Panc1 (cell line): ENCODE data around the gene KRT86. TPM values are rescaled to one million over a fixed set of nuclear protein-coding genes. Genes with fewer than 3 reads are reported as not detected.

Experiments used
- ATAC-seq: fragments of 200-7000 bp; cut with Tn5 transposase; 2 replicates; pipeline ENCODE4 v1.9.1; 2020; ENCODE audit warnings: mild to moderate bottlenecking, moderate library complexity
- BruUV-seq: library from RNA; stranded (reverse); fragments of 400-500 nt; replicated peaks from 2 replicates; lab custom pipeline; 2021; lab: Mats Ljungman, UMichigan
- CTCF ChIA-PET: fragments of 300-600 bp; sonication (Branson Sonifier 250); formaldehyde crosslinking; loops from one replicate; lab custom pipeline; 2022; ENCODE audit warnings: antibody characterized with exemption; lab: Charles Lee
- POLR2A ChIA-PET: fragments of 300-600 bp; sonication (Branson Sonifier 250); formaldehyde crosslinking; loops from one replicate; lab custom pipeline; 2022; ENCODE audit warnings: antibody characterized with exemption; lab: Charles Lee
- DNase-seq: peaks from one replicate; pipeline ENCODE4 v3.0.0-alpha.2; 2010; ENCODE audit warnings: low read depth, low spot score
- H3K27ac ChIP-seq: 2 replicates; pipeline ENCODE4 v1.5.1; 2011; ENCODE audit warnings: mild to moderate bottlenecking, low read length, inconsistent platforms
- H3K27me3 ChIP-seq: fragments of 200-500 bp; sonication (Bioruptor generic); 2 replicates; pipeline ENCODE4 v1.6.0; 2014; ENCODE audit warnings: low read length, inconsistent platforms; ENCODE audit not compliant: control insufficient read depth, insufficient read depth
- H3K36me3 ChIP-seq: fragments of 200-500 bp; sonication (Bioruptor generic); 2 replicates; pipeline ENCODE4 v1.5.1; 2014; ENCODE audit warnings: inconsistent platforms, mild to moderate bottlenecking, low read length, moderate library complexity; ENCODE audit not compliant: control insufficient read depth, insufficient read depth
- H3K4me1 ChIP-seq: 2 replicates; pipeline ENCODE4 v1.5.1; 2011; ENCODE audit warnings: inconsistent platforms, mild to moderate bottlenecking, low read length, moderate library complexity; ENCODE audit not compliant: control insufficient read depth, insufficient read depth
- H3K4me3 ChIP-seq, 2 experiments: 2 replicates each; pipeline ENCODE4 v1.5.1; 2011 to 2012; ENCODE audit warnings: low read depth in 2 of 2, low read length in 2 of 2, mild to moderate bottlenecking in 2 of 2, inconsistent platforms in 1 of 2, moderate library complexity in 1 of 2
- H3K9me3 ChIP-seq: fragments of 200-500 bp; sonication (Bioruptor generic); 2 replicates; pipeline ENCODE4 v1.5.1; 2014; ENCODE audit warnings: low read depth, mild to moderate bottlenecking, inconsistent platforms, low read length, moderate library complexity; ENCODE audit not compliant: control insufficient read depth, insufficient read depth
- CTCF ChIP-seq: fragments of 450-650 bp; IDR thresholded peaks from 2 replicates; pipeline ENCODE4 v1.5.1; 2017; ENCODE audit warnings: mild to moderate bottlenecking
- POLR2AphosphoS5 ChIP-seq: IDR thresholded peaks from 2 replicates; pipeline ENCODE4 v1.6.1; 2012; ENCODE audit warnings: mild to moderate bottlenecking, low read depth, low read length, moderate library complexity
- SIN3A ChIP-seq: IDR thresholded peaks from 2 replicates; pipeline ENCODE4 v1.6.1; 2012; ENCODE audit warnings: low read depth, mild to moderate bottlenecking, low read length, moderate library complexity, borderline replicate concordance; ENCODE audit not compliant: insufficient read depth
- TCF7L2 ChIP-seq: IDR thresholded peaks from 2 replicates; pipeline ENCODE4 v1.6.1; 2011; ENCODE audit warnings: mild to moderate bottlenecking, low read depth, low read length, inconsistent platforms
- in situ Hi-C: cut with HindIII; loops from 2 replicates; pipeline ENCODE4 v1.10.0; 2016; ENCODE audit warnings: low sequenced_read_pairs, low pct_unique_long_range_greater_than_20kb
- intact Hi-C: fragments of 100-400 bp; cut with micrococcal nuclease; formaldehyde crosslinking; loops from one replicate; pipeline ENCODE4 v1.10.0; 2022; ENCODE audit not compliant: unreplicated experiment
- total RNA-seq: library from RNA; stranded (reverse); gene quantifications from one replicate; pipeline ENCODE4 v1.2.1, GENCODE V29; 2021; ENCODE audit not compliant: unreplicated experiment
- TF ChIP-seq, protein P1 (sequence below), 2 experiments: IDR thresholded peaks; 2 replicates each; pipeline ENCODE4 v1.6.1; 2011 to 2012; ENCODE audit warnings: low read depth in 2 of 2, control low read depth in 1 of 2, low read length in 1 of 2, mild to moderate bottlenecking in 1 of 2, moderate library complexity in 1 of 2; ENCODE audit not compliant: insufficient read depth in 1 of 2

KRT86 gene
- total RNA-seq, 1 experiment from 2014 or later = 1.1 TPM

DNA sequence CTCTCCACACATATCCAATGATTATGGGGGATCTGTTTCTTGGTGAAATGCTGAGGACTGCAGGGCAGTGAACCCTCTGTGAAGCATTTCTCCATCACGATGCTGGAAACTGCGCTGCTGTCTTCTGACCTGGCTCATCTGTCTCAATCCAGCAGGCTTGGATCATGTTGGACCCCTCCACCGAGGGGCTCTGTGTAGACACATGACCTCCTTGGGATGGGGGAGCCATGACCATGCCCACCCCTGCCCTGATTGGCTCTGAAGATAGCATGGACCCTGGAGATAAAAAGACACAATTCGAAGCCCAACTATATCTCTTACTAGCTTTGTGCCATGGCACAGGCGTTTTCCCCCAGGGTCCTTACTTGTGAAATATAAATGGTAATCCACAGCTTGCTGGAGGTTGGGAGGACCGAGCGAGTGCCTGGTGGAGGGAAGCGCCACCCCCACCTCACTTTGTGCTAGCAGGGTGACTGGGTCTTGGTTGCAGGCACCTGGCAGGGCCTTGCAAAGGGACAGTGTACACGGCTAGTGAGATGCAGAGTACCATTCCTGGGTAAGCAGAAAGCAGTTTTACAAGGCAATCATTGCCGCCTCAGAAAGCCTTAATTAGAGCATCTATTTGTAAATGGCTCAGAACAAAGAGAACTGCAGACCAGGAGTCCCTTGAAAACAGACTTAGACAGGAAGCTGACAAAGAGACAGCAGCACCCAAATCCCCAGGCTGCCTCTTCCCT is 49.1 kb downstream of the KRT86 start:
- no peak for DNase-seq
- intact Hi-C loops (no loop called here), in situ Hi-C loops (no loop called here)
- TF ChIP-seq CTCF (no peak), SIN3A (no peak), POLR2AphosphoS5 (no peak), TCF7L2 (no peak)
- TF ChIP-seq, protein P1, sequence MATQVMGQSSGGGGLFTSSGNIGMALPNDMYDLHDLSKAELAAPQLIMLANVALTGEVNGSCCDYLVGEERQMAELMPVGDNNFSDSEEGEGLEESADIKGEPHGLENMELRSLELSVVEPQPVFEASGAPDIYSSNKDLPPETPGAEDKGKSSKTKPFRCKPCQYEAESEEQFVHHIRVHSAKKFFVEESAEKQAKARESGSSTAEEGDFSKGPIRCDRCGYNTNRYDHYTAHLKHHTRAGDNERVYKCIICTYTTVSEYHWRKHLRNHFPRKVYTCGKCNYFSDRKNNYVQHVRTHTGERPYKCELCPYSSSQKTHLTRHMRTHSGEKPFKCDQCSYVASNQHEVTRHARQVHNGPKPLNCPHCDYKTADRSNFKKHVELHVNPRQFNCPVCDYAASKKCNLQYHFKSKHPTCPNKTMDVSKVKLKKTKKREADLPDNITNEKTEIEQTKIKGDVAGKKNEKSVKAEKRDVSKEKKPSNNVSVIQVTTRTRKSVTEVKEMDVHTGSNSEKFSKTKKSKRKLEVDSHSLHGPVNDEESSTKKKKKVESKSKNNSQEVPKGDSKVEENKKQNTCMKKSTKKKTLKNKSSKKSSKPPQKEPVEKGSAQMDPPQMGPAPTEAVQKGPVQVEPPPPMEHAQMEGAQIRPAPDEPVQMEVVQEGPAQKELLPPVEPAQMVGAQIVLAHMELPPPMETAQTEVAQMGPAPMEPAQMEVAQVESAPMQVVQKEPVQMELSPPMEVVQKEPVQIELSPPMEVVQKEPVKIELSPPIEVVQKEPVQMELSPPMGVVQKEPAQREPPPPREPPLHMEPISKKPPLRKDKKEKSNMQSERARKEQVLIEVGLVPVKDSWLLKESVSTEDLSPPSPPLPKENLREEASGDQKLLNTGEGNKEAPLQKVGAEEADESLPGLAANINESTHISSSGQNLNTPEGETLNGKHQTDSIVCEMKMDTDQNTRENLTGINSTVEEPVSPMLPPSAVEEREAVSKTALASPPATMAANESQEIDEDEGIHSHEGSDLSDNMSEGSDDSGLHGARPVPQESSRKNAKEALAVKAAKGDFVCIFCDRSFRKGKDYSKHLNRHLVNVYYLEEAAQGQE (IDR thresholded peaks at IDR 0.05; ENCODE audit: insufficient read depth in 1 of 2, low read depth in 2 of 2, low read length in 1 of 2) = no peak
- H3K36me3 ChIP-seq = no peaks in the 10 kb centered on the region
- CTCF ChIA-PET = no interaction called here
- no TSS peak for BruUV-seq
- no peaks in the 10 kb centered on the region for H3K9me3 ChIP-seq
- POLR2A ChIA-PET = no interaction called here
- peaks cover 7% of the 10 kb centered on the region for H3K4me1 ChIP-seq
- no peak for ATAC-seq
- H3K4me3 ChIP-seq = no peak overlapping the region
- no peak overlapping the region for H3K27ac ChIP-seq
- no peaks in the 10 kb centered on the region for H3K27me3 ChIP-seq

DNA sequence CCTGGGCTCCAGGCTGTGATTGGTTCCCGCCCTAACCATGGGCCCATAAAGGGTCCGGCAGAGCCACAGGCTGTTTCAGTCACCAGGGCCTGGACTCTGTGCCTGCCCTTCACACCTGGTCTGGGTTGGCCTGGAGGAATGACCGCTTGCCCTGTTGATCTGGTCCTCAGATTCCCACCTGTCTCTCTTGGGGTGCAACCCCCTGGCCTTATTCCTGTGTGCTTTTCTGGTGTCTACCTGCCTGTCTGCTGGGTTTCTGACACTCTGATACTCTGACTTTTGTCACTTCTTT is 49.7 kb downstream of the KRT86 start:
- ChIA-PET POLR2A (no interaction called here), CTCF (no interaction called here)
- Histone ChIP-seq H3K36me3 (no peaks in the 10 kb centered on the region), H3K4me3 (no peak overlapping the region), H3K9me3 (no peaks in the 10 kb centered on the region), H3K27me3 (no peaks in the 10 kb centered on the region), H3K4me1 (peaks cover 7% of the 10 kb centered on the region), H3K27ac (no peak overlapping the region)
- no peak for ATAC-seq
- in situ Hi-C loops (no loop called here), intact Hi-C loops (no loop called here)
- no peak for DNase-seq
- BruUV-seq = no TSS peak
- TF ChIP-seq, protein P1 (IDR thresholded peaks at IDR 0.05; ENCODE audit: insufficient read depth in 1 of 2, low read depth in 2 of 2, low read length in 1 of 2) = no peak
- TF ChIP-seq SIN3A (no peak), TCF7L2 (no peak), POLR2AphosphoS5 (no peak), CTCF (no peak)
